ENCODE results near the gene TPD52L2. TPM values are rescaled to one million over a fixed set of nuclear protein-coding genes. Genes with fewer than 3 reads are reported as not detected.

The TPD52L2 gene
- polyA plus RNA-seq, 1 experiment = 202 TPM

GRCh38 chr20:63892402-63892801 is 27.3 kb downstream of the TPD52L2 start:
- Histone ChIP-seq H3K9me3 (ENCODE audit: control insufficient read depth, insufficient read depth, low read length) (no peaks in the 10 kb centered on the region; the same call in 1 of the 2 replicates), H3K4me3 (ENCODE audit: low read depth, low read length) (no peak overlapping the region), H3K27ac (ENCODE audit: low read depth, low read length) (no peak overlapping the region), H3K27me3 (ENCODE audit: control insufficient read depth, insufficient read depth, low read length) (no peaks in the 10 kb centered on the region)
- ChIA-PET CTCF (no interaction called here), POLR2A (no interaction called here)
- TF ChIP-seq CTCF (IDR thresholded peaks at IDR 0.05; ENCODE audit: low read depth, low read length) = no peak
- no peak for DNase-seq (ENCODE audit: low read depth, low spot score)

DNA sequence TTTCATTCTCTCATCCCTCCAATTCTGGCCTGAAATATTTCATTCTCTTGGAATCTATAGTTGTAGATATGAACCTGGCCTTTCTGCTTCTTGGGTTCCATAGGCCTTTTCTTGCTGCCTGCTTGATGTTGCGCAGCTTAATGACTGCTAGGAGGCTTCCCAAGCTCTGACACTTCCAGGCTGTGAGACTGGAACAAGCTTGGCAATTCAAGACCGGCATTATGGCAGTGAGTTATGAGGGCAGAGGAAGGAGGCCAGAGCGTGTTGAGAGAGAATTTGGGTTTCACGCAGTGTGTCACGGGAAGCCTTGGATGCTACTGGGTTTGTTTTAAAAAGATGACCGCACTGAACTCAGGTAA is 28.9 kb downstream of the TPD52L2 start:
- H3K9me3 ChIP-seq (ENCODE audit: control insufficient read depth, insufficient read depth, low read length) = no peaks in the 10 kb centered on the region; the same call in 1 of the 2 replicates
- peak overlapping the region; percentile 39 for H3K27ac ChIP-seq (ENCODE audit: low read depth, low read length)
- H3K4me3 ChIP-seq (ENCODE audit: low read depth, low read length) = peak overlapping the region; percentile 72; the same call in 1 of the 2 replicates
- no peak for DNase-seq (ENCODE audit: low read depth, low spot score)
- ChIA-PET CTCF (interaction anchor here (0.6 kb wide), 1 partner anchor 252 kb away, joined by 4 read pairs; no protein-coding TSS in a partner anchor), POLR2A (interaction anchor here (0.6 to 1.6 kb wide), 5 partner anchors 16 to 61 kb away, joined by 3 to 4 read pairs (median 3); partner anchors contain the start of gene TPD52L2)
- H3K27me3 ChIP-seq (ENCODE audit: control insufficient read depth, insufficient read depth, low read length) = no peaks in the 10 kb centered on the region
- no peak for TF ChIP-seq CTCF (IDR thresholded peaks at IDR 0.05; ENCODE audit: low read depth, low read length)

DNA sequence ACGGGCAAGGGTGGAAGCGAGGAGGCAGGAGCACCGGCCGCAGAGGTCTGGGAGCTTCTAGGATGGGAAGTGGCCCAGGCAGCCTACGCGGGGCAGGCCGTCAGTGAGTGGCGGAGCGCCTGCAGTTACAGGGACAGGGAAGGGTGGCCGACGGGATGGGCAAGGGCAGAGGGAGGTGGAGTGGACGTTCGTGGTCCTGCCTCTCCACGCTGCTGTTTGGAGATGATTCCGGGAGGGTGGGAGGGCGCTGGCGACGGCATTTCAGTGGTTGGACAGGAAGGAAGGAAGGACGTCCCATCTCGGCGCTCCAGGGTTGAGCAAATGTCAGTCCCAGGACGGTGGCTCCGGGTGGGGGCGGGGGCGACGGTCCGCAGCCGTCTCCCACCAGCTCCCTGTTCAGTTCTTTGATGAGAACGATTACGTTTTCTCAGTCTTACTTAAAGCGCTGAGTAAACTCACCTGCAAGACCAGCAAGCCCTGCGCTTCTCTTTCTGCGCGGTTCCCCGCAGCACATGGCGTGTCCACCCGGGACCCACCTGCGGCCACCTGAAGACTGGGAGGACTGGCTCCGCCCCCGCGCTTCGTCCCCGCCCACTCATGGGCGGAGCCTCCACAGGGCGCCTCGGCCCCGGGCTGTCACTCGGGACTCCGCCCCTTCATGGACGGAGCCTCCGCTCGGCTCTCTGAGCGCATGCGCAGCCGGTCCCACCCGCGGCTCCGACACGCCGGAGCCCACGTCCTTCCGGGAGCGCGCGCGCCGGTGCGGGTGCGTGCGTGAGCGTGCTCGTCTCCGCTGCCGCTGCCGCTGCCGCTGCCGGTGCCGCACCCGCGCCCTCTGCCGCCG is 29.5 kb downstream of the TPD52L2 start, which contains the start of gene DNAJC5:
TSS of gene DNAJC5 (plus strand) at position 769 of the 844 bp plus-strand sequence. CDS start 33,220 bp downstream, outside the sequence.
- CTCF ChIA-PET = interaction anchor here (0.6 kb wide), 1 partner anchor 252 kb away, joined by 4 read pairs; no protein-coding TSS in a partner anchor
- DNase-seq (ENCODE audit: low read depth, low spot score) = peak; percentile 79
- Histone ChIP-seq H3K27ac (ENCODE audit: low read depth, low read length) (peak within 1 kb of the TSS; percentile 39), H3K9me3 (ENCODE audit: control insufficient read depth, insufficient read depth, low read length) (no peaks in the 10 kb centered on the region; the same call in 1 of the 2 replicates), H3K27me3 (ENCODE audit: control insufficient read depth, insufficient read depth, low read length) (no peaks in the 10 kb centered on the region), H3K4me3 (ENCODE audit: low read depth, low read length) (peak within 1 kb of the TSS; percentile 72)
- POLR2A ChIA-PET = interaction anchor here (0.7 to 1.6 kb wide), 4 partner anchors 16 to 61 kb away, joined by 3 to 4 read pairs (median 3); partner anchors contain the start of gene TPD52L2
- TF ChIP-seq CTCF (IDR thresholded peaks at IDR 0.05; ENCODE audit: low read depth, low read length) = no peak

GRCh38 chr20:63895202-63895951 is 30.3 kb downstream of the TPD52L2 start:
- Histone ChIP-seq H3K4me3 (ENCODE audit: low read depth, low read length) (peak overlapping the region; percentile 72), H3K9me3 (ENCODE audit: control insufficient read depth, insufficient read depth, low read length) (no peaks in the 10 kb centered on the region; the same call in 1 of the 2 replicates), H3K27me3 (ENCODE audit: control insufficient read depth, insufficient read depth, low read length) (no peaks in the 10 kb centered on the region), H3K27ac (ENCODE audit: low read depth, low read length) (no peak overlapping the region)
- no peak for TF ChIP-seq CTCF (IDR thresholded peaks at IDR 0.05; ENCODE audit: low read depth, low read length)
- ChIA-PET POLR2A (interaction anchor here (0.6 to 1.2 kb wide), 3 partner anchors 17 to 122 kb away, joined by 3 to 5 read pairs (median 3); partner anchors contain the start of gene TPD52L2), CTCF (interaction anchor here (0.7 to 1.3 kb wide), 5 partner anchors 14 to 357 kb away, joined by 3 to 5 read pairs (median 3); no protein-coding TSS in a partner anchor)
- no peak for DNase-seq (ENCODE audit: low read depth, low spot score)

Data from AG04450 (cell line).